Testis (tissue), 2 donors: ENCODE measurements around the gene ACOX1.

Source experiments
- POLR2A ChIP-seq: fragments of 450-650 bp; IDR thresholded peaks from one replicate; pipeline ENCODE4 v1.6.1; 2017; ENCODE audit warnings: antibody characterized with exemption, mild to moderate bottlenecking, moderate library complexity
- TF ChIP-seq, protein P1 (sequence below), 3 experiments: fragments of 450-650 bp in 2 of 3; fragments of 200-600 bp in 1 of 3; sonication (generic) in 1 of 3; IDR thresholded peaks; one replicate each; pipeline ENCODE4 v1.5.1; 2016 to 2019; ENCODE audit warnings: antibody characterized with exemption in 3 of 3, mild to moderate bottlenecking in 2 of 3, moderate library complexity in 1 of 3

DNA sequence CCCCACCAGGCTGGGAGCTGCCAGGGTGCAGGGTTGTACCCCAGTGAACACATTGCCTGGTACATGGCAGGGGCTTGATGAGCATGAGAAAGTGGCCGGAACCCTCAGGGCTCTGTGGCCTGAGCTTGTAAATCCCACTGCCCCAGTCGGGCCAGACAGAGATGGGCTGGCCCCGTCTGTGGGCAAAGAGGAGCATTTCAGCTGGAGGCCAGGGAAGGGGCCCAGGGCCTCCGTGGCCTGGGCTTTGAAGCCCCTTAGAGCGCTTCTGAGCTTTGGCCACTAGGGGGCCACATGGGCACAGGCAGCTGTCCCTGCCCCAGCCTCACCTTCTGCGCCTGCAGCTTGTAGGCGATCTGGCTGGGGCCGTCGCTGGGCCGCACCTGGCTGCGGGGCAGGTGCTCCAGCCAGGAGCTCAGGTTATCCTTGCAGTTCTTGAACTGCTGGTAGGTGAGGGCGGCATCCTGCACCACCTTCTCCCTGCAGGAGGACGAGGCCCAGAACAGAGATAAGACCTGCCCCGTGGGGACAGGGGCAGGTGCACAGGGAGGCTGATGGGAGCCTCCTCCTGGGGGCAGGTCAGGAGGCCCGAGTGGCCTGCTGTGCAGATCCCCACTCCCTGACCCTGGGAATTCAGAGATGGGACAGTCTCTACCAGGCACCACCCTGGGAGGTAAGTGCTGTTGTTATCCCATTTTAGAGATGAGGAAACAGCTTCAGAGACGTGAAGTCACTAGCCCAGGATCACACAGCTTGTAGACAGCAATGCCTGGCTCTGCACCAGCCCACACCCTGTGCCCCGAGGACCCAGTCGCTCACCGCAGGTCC lies 35.3 kb upstream of the ACOX1 start:
- TF ChIP-seq, protein P1, sequence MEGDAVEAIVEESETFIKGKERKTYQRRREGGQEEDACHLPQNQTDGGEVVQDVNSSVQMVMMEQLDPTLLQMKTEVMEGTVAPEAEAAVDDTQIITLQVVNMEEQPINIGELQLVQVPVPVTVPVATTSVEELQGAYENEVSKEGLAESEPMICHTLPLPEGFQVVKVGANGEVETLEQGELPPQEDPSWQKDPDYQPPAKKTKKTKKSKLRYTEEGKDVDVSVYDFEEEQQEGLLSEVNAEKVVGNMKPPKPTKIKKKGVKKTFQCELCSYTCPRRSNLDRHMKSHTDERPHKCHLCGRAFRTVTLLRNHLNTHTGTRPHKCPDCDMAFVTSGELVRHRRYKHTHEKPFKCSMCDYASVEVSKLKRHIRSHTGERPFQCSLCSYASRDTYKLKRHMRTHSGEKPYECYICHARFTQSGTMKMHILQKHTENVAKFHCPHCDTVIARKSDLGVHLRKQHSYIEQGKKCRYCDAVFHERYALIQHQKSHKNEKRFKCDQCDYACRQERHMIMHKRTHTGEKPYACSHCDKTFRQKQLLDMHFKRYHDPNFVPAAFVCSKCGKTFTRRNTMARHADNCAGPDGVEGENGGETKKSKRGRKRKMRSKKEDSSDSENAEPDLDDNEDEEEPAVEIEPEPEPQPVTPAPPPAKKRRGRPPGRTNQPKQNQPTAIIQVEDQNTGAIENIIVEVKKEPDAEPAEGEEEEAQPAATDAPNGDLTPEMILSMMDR (IDR thresholded peaks at IDR 0.05): peak; percentile 76 to 97 (median 89)
- TF ChIP-seq POLR2A: no peak
